HK-2 (cell line): Measurements from ENCODE around the gene SLC7A10.
"Not testable (repeated sequence)": the region's sequence is repeated elsewhere in the genome, so short reads cannot be mapped to it uniquely, and the experiment has no call there.

ENCODE experiments used
- DNase-seq: peaks from one replicate; pipeline ENCODE4 v3.0.0-alpha.2; 2018; ENCODE audit not compliant: unreplicated experiment

SLC7A10 gene

DNA sequence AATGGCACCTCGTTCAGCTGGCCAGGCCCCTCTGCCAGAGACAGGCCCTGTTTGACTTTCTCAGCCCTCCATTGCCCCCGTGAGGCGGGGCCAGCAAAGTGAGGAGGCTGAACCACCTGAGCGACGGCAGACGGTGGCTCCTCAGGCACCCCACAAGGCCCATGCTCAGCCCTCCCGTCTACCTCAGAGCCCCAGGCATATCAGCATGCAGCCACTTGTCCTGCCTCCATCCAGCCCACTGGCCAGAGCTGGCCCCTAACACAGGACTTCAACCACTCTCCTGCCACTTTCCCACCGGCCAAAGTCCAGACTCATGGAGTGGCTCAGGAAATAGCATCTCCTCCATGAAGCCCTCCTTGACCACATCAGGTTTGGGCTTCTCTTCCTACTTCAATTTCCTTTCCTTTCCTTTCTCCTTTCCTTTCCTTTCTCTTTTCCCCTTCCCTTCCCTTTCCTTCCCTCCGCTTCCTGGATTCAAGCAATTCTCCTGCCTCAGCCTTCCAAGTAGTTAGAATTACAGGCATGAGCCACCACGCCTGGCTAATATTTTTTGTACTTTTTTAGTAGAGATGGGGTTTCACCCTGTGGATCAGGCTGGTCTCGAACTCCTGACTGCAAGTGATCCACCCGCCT, 9.3 kb downstream of the SLC7A10 start:
- DNase-seq = no peak

DNA sequence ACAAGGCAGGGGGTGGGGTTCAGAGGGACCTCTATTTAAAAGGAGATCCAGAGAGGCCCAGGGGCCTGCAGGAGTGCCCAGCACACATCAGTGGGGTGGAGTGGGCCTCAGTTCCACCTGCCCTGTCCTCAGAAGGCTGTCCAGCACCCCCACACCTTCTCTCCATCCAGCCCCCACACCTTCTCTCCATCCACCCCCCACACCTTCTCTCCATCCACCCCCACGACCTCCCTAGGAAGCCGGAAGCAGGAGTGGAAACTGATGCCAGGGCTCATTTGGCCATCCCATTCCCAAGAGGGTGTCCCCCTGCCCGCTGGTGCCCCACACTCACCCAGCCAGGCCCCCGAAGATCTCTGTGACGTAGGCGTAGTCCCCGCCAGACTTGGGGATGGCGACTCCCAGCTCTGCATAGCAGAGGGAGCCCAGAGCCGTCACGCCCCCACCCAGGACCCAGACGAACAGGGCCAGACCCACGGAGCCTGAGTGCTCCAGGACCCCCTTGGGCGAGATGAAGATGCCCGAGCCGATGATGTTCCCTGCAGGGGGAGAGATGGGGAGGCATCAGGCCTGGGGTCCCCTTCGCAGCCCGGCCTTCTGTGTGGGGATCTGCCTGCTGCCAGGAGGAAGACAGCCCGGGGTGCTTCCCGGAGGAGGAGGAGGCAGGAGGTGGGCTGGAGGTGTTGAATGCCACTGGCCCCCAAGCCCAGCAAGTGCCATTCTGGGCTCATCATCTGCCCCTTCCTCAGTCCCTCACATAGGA, 10.0 kb downstream of the SLC7A10 start:
- DNase-seq = no peak

GRCh38 chr19:33214596-33214995, 11.1 kb downstream of the SLC7A10 start:
- DNase-seq = peak; percentile 9

DNA sequence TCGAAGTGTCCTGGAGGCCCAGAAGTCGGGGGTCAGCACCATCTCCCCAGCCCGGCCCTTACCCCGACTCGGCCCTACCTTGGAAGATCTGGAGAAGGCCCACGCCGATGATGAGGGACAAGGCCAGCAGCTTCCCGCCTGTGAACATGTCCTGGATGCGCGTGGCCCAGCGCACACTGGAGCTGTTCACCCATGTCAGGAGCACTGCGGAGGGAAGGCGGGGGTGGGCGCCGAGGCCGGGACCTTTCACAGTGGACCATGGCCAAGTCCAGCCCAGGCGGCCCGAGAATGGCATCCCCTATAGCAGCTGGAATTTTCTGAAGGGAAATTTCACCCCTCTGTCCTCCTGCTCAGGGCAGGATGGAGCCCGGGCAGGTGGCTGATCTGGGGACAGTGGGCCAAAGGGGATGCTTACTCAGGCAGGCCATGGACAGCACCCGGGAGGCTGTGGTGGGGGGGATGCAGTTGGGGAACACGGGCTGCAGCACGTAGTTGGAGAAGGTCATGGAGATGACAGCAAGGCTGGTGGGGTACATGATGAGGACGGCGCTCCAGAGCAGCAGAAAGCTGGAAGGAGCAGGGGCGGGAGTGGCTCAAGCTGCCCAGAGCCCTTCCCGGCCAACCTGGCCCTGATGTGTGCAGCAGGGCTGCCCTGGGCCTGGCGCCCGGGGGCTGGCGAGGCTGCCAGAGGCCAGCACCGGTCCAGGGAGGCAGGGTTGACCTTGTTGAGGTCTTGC, 13.0 kb downstream of the SLC7A10 start:
- DNase-seq = no peak

GRCh38 chr19:33211794-33212435, 13.7 kb downstream of the SLC7A10 start:
- no peak for DNase-seq

- DNase-seq = no peak
Observed at GRCh38 chr19:33210266-33210940, 15.2 kb downstream of the SLC7A10 start.

DNA sequence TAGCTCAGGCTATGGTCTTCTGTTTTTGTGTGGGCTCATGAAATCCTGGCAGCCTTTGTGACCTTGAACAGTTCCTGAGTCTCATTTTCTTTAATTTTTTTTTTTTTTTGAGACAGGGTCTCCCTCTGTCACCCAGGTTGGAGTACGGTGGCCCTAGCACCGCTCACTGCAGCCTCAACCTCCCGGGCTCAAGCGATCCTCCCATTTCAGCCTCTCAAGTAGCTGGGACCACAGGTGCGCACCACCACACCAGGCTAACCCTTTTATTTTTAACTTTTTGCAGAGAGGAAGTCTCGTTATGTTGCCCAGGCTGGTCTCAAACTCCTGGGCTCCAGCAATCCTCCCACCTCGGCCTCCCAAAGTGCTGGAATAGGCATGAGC, 15.8 kb downstream of the SLC7A10 start:
- DNase-seq = not testable (repeated sequence)

DNA sequence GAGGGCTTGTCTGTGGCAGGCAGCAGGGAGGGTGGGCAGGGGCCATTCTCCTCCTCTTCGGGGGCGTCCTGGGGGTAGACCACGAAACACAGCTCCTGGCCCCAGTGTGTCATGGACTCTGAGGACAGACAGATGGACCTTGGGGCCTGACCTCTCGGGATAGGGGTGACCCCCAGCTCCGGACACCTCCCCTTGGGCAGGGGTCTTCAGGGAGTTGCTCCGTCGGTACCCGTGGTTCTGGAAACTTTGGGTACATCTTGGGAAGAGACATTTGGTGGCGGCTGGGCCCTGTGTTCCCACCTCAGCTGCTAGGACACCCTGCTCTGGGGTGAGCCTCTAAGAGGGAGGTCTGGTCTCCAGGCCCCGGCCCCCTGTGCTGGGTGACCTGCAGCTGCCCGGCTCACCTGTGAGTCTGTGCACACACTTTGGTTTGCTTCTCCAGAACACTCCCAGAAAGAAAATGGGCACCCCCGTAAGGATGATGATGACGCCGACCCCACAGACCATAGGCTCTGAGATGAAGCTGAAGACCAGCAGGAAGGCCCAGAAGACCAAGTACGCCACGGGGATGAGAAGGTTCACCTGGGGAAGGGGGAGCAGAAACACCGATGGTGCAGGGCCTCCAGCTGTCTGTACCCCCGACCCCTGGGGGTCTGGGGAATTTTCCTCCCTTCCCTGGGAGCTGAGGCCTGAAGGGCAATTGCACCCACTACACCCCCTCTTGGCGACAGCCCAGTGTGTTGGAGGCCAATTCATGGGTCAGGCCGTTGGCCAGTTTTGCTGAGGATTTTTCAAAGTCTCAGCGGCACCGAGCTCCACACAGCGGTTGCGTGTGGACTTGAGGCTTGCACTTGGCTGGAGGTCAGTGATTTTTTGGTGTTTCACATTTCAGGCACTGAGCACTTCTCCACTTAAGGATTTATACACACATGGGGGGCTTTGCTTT, 16.5 kb downstream of the SLC7A10 start:
- DNase-seq = no peak

- no peak for DNase-seq
Observed at GRCh38 chr19:33208371-33208895, 17.2 kb downstream of the SLC7A10 start.

GRCh38 chr19:33207903-33208302, 17.7 kb downstream of the SLC7A10 start:
- DNase-seq = no peak

- no peak for DNase-seq
Observed at GRCh38 chr19:33207040-33207620, 18.5 kb downstream of the SLC7A10 start.

DNA sequence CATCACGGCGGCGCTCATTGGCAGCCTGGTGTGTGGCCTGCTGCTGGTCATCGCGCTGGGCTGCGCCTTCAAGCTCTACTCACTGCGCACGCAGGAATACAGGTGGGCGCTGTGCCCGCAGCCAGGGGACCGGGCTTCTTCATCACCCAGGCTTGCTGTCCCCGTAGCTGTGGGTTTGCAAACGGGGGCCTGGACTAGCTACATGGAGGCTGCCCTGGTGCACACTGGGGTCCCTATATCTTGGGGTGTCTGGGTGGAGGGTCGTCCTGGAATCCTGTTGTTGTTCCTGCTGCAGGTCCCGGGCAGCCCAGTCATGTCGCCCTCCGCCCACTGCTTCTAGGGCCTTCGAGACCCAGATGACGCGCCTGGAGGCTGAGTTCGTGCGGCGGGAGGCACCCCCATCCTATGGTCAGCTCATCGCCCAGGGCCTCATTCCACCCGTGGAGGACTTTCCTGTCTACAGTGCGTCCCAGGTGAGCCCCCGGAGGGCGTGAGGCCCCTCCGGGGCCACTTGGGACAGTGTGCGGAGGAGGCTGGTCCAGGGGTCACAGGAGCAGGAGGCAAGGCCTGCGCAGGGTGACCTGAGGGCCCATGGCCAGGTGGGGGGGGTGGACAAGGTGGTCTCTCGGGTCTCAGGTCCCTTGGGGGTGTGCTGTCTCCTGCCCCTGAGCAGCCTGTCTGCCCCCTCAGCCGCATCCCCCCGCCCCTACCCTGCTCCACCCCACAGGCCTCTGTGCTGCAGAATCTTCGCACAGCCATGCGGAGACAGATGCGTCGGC, 19.2 kb downstream of the SLC7A10 start:
- DNase-seq = no peak

GRCh38 chr19:33205531-33206260, 20.0 kb downstream of the SLC7A10 start:
- DNase-seq = no peak

DNA sequence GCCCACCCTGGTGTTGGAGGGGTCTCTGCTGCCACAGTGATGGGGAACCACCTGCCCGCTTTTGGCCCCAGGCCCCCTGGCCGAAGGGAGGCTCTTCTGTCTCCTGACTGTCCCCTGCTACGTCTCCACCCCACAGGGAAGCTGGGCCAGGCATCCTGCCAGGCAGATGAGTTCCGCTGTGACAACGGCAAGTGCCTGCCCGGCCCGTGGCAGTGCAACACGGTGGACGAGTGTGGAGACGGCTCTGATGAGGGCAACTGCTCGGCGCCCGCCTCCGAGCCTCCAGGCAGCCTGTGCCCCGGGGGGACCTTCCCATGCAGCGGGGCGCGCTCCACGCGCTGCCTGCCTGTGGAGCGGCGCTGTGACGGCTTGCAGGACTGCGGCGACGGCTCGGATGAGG, 20.5 kb downstream of the SLC7A10 start:
- DNase-seq = no peak

DNA sequence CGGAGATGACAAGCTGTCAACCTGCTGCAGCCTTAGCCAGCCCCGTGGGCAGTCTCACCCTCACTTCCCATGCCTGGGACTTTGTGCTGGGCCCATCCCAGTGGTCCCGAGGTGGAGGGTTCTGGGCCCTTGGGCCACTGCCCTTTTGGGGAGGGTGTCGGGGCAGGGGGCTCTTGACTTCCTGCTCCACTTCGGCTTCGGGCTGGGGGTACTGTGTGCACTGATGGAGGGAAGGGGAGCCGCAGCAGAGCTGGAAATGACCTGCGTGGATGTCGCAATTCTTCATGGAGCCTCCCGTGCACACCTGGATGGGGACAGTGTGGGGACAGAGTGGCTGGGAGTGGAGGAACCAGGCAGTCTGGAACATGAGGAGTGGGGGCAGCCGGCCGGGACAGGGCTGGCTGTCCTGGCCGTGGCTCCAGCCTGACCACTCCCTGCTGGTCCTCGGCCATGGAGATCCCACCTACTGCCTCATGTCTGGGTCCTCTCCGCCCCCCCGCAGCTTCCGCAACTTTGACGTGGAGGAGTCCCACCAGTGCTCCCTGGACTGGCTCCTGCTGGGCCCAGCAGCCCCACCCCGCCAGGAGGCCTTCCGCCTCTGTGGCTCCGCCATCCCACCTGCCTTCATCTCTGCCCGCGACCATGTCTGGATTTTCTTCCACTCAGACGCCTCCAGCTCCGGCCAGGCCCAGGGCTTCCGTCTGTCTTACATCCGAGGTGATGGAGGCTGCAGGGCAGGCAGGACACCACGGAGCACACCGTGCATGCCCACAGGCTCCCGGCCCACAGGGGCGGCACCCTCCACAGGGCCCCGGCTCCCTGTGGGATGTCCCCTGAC, 21.3 kb downstream of the SLC7A10 start:
- DNase-seq = no peak

DNA sequence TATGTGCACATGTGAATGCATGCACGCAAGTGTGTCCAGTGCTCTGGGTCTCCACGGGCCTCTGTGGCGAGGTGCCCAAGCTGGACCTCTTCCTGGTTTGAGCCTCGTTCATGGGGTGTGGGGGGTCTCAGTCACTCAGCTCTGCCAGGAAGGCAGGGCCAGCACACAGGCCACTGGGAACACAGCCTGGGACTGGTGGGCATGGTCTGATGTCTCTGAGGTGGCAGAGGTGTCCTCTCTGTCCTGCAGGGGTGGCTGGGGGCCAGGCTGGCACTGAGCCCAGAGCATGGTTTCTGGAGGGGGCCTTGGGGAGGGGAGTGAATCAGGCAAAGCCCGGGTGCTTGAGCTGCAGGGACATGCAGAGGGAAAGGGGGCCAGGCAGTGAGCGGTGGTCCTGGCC, 22.1 kb downstream of the SLC7A10 start:
- DNase-seq = no peak
